GM13976 (cell line): ENCODE measurements around the gene RPL37A.

ENCODE experiments used
- DNase-seq: peaks from one replicate; pipeline ENCODE4 v3.0.0; 2012; ENCODE audit warnings: low spot score
- CTCF ChIP-seq: IDR thresholded peaks from 2 replicates; pipeline ENCODE4 v1.5.1; 2012; ENCODE audit warnings: borderline replicate concordance, mild to moderate bottlenecking; ENCODE audit not compliant: insufficient read depth; ENCODE audit errors: extremely low read depth, missing control alignments, control extremely low read depth
- in situ Hi-C: fragments of 300-500 bp; cut with MboI; formaldehyde crosslinking; loops from one replicate; pipeline ENCODE4 v1.12.0; 2022; ENCODE audit warnings: low sequenced_read_pairs, mixed read lengths, inconsistent platforms; ENCODE audit not compliant: unreplicated experiment

The RPL37A gene

GRCh38 chr2:216534809-216535208, 36.2 kb downstream of the RPL37A start:
- in situ Hi-C loops: no loop called here
- DNase-seq: no peak
- TF ChIP-seq CTCF: no peak

- no peak for DNase-seq
- no peak for TF ChIP-seq CTCF
- in situ Hi-C loops: no loop called here
These were observed 36.9 kb downstream of the RPL37A start for GRCh38 chr2:216535454-216535995.

- in situ Hi-C loops: no loop called here
- TF ChIP-seq CTCF: no peak
- no peak for DNase-seq
These were observed 38.1 kb downstream of the RPL37A start for GRCh38 chr2:216536734-216537210.

- TF ChIP-seq CTCF: no peak
- in situ Hi-C loops: no loop called here
- no peak for DNase-seq
These were observed 38.7 kb downstream of the RPL37A start for GRCh38 chr2:216537366-216537765.

- no peak for DNase-seq
- in situ Hi-C loops: no loop called here
- TF ChIP-seq CTCF: no peak
These were observed 39.9 kb downstream of the RPL37A start for GRCh38 chr2:216538538-216538937.

GRCh38 chr2:216539120-216539519, 40.5 kb downstream of the RPL37A start:
- in situ Hi-C loops: no loop called here
- no peak for TF ChIP-seq CTCF
- no peak for DNase-seq
